ENCODE data around the gene SYTL4.

The SYTL4 gene

GRCh38 chrX:100717363-100717762 lies 14.6 kb downstream of the SYTL4 start:
- POLR2A ChIA-PET: no interaction called here
- DNase-seq (ENCODE audit: extremely low spot score): no peak

GRCh38 chrX:100710816-100711215 lies 21.1 kb downstream of the SYTL4 start:
- no peak for TF ChIP-seq CTCF (IDR thresholded peaks at IDR 0.05; ENCODE audit: control extremely low read depth, extremely low read depth, low read depth, missing control alignments)
- no peak for DNase-seq (ENCODE audit: extremely low spot score)
- ChIA-PET POLR2A (no interaction called here), CTCF (interaction anchor here (1.8 to 3.2 kb wide), 2 partner anchors 25 to 58 kb away, joined by 5 to 9 read pairs; no protein-coding TSS in a partner anchor)

More at GRCh38 chrX:100717363-100717762, 14.6 kb downstream of the SYTL4 start:
- CTCF ChIA-PET: no interaction called here
- TF ChIP-seq CTCF (IDR thresholded peaks at IDR 0.05; ENCODE audit: control extremely low read depth, extremely low read depth, low read depth, missing control alignments): no peak

GRCh38 chrX:100704581-100705203 lies 27.2 kb downstream of the SYTL4 start:
- TF ChIP-seq CTCF (IDR thresholded peaks at IDR 0.05; ENCODE audit: control extremely low read depth, extremely low read depth, low read depth, missing control alignments): no peak
- no peak for DNase-seq (ENCODE audit: extremely low spot score)
- ChIA-PET POLR2A (no interaction called here), CTCF (no interaction called here)

- no peak for DNase-seq (ENCODE audit: extremely low spot score)
- TF ChIP-seq CTCF (IDR thresholded peaks at IDR 0.05; ENCODE audit: control extremely low read depth, extremely low read depth, low read depth, missing control alignments): no peak
- ChIA-PET POLR2A (no interaction called here), CTCF (no interaction called here)
Observed at GRCh38 chrX:100700809-100701208, 31.1 kb downstream of the SYTL4 start.

GRCh38 chrX:100698551-100698950 lies 33.4 kb downstream of the SYTL4 start:
- ChIA-PET CTCF (no interaction called here), POLR2A (no interaction called here)
- TF ChIP-seq CTCF (IDR thresholded peaks at IDR 0.05; ENCODE audit: control extremely low read depth, extremely low read depth, low read depth, missing control alignments): no peak

GRCh38 chrX:100696699-100697351 lies 35.1 kb downstream of the SYTL4 start:
- DNase-seq (ENCODE audit: extremely low spot score): no peak
- TF ChIP-seq CTCF (IDR thresholded peaks at IDR 0.05; ENCODE audit: control extremely low read depth, extremely low read depth, low read depth, missing control alignments): no peak
- CTCF ChIA-PET: interaction anchor here (1.3 to 1.5 kb wide), 3 partner anchors 11 to 72 kb away, joined by 3 to 4 read pairs (median 4); no protein-coding TSS in a partner anchor
- POLR2A ChIA-PET: no interaction called here

More at GRCh38 chrX:100698551-100698950, 33.4 kb downstream of the SYTL4 start:
- no peak for DNase-seq (ENCODE audit: extremely low spot score)

Data from GM10248 (cell line).